ENCODE data around the gene PDZD2. TPM values are rescaled to one million over a fixed set of nuclear protein-coding genes. Genes with fewer than 3 reads are reported as not detected.
"Not testable (repeated sequence)": the region's sequence is repeated elsewhere in the genome, so short reads cannot be mapped to it uniquely, and the experiment has no call there.

Gene PDZD2
- total RNA-seq, 4 donors from 2014 or later, result 13.7 to 26.7 (median 24.1) TPM

GRCh38 chr5:32115985-32116384 lies 477.1 kb downstream of the PDZD2 start:
- 88 to 100% methylated on average over 3 of the region's 3 CpGs for WGBS, 2 donors
- no peaks in the 10 kb centered on the region for H3K4me1 ChIP-seq
- no peaks in the 10 kb centered on the region for H3K27me3 ChIP-seq
- H3K27ac ChIP-seq, result no peak overlapping the region
- peak in 1 of 6 experiments; percentile 8 for TF ChIP-seq CTCF (IDR thresholded peaks at IDR 0.05)
- TF ChIP-seq POLR2A (IDR thresholded peaks at IDR 0.05), result no peak
- intact Hi-C loops (cut with DNase I), result no loop called here
- no peak for DNase-seq
- H3K36me3 ChIP-seq, result peaks cover 0 to 86% (median 7%) of the 10 kb centered on the region in 3 donors
- no peak overlapping the region for H3K4me3 ChIP-seq
- no peaks in the 10 kb centered on the region for H3K9me3 ChIP-seq

GRCh38 chr5:32116574-32117313 lies 477.8 kb downstream of the PDZD2 start:
- Histone ChIP-seq H3K27me3 (no peaks in the 10 kb centered on the region), H3K4me3 (no peak overlapping the region), H3K27ac (no peak overlapping the region), H3K36me3 (peaks cover 0 to 86% (median 7%) of the 10 kb centered on the region in 3 donors), H3K4me1 (no peaks in the 10 kb centered on the region), H3K9me3 (no peaks in the 10 kb centered on the region)
- TF ChIP-seq CTCF (IDR thresholded peaks at IDR 0.05) (no peak), POLR2A (IDR thresholded peaks at IDR 0.05) (no peak)
- intact Hi-C loops (cut with DNase I), result no loop called here
- no peak for DNase-seq
- WGBS, 2 donors, result 92 to 93% methylated on average over 4 of the region's 4 CpGs

- H3K27ac ChIP-seq; H3K4me1 ChIP-seq; H3K27me3 ChIP-seq; H3K9me3 ChIP-seq; DNase-seq; H3K4me3 ChIP-seq; intact Hi-C loops (cut with DNase I): not testable (repeated sequence)
- peaks cover 0 to 83% (median 0%) of the 10 kb centered on the region in 3 donors for H3K36me3 ChIP-seq
- WGBS, 2 donors, result 94% methylated on average over 8 of the region's 8 CpGs
These were observed 480.0 kb downstream of the PDZD2 start for GRCh38 chr5:32118922-32119321.

- H3K4me3 ChIP-seq, result no peak overlapping the region
- no peaks in the 10 kb centered on the region for H3K4me1 ChIP-seq
- intact Hi-C loops (cut with DNase I), result no loop called here
- H3K9me3 ChIP-seq, result no peaks in the 10 kb centered on the region
- TF ChIP-seq CTCF (IDR thresholded peaks at IDR 0.05), result no peak
- DNase-seq, result no peak
- 87 to 88% methylated on average over 8 of the region's 8 CpGs for WGBS, 2 donors
- no peak overlapping the region for H3K27ac ChIP-seq
- no peaks in the 10 kb centered on the region for H3K27me3 ChIP-seq
- H3K36me3 ChIP-seq, result peaks cover 3 to 87% (median 10%) of the 10 kb centered on the region in 3 donors
These were observed 484.3 kb downstream of the PDZD2 start for GRCh38 chr5:32123058-32123805.

- no peak for TF ChIP-seq CTCF (IDR thresholded peaks at IDR 0.05)
- DNase-seq, result no peak
- Histone ChIP-seq H3K27me3 (no peaks in the 10 kb centered on the region), H3K36me3 (peaks cover 3 to 85% (median 12%) of the 10 kb centered on the region in 3 donors), H3K4me1 (peaks cover 0 to under 1% (median 0%) of the 10 kb centered on the region in 3 donors), H3K27ac (no peak overlapping the region), H3K4me3 (no peak overlapping the region), H3K9me3 (no peaks in the 10 kb centered on the region)
- WGBS, 2 donors, result 81 to 91% methylated on average over 6 of the region's 6 CpGs
- intact Hi-C loops (cut with DNase I), result no loop called here
These were observed 485.2 kb downstream of the PDZD2 start for GRCh38 chr5:32123889-32124676.
